ENCODE measurements around the gene CPE. TPM values are rescaled to one million over a fixed set of nuclear protein-coding genes. Genes with fewer than 3 reads are reported as not detected.

The CPE gene
- total RNA-seq, 2 donors from 2014 or later, result not detected

DNA sequence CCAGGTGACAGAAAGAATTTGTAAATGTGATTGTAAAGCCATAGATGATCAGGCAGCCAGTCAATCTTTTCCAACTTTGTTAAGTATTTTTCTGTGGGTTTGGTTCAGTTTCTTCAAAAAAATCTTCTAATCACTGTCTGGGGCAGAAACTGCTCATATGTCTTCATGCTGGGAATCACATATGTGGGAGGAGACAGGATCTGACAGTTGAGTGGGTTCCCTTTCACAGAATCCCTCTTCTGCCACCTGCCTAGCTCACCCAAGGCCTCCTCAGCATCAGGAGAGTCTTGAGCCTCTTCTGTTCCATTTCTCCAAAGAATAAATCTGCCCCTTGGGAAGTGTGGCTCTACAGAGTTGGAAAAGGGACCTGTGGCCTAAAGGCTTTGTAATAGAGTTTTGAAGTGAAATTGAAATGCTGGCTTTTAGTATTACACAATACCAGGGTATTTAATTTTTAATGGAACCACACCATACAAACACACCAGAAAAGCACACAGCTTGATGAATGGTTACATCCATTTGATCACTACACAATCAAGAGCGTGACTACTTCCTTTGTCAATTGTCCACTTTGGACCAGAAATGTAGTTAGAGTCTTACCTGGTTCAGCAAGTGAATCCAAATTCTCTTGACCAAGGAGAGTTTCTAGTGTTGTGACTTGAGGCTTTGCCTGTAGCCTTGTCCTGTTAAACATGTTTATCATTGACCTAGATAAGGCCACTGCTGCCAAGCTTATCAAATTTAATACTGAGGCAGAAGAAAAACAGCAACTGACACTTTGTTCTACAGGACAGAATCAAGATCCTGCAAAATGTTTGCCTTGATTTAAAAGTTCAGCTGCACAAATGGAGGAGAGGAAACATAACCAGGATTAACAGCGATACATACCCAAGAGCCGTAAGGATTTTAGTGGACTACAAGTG is 30.9 kb upstream of the CPE start:
- H3K36me3 Mint-ChIP-seq (ENCODE audit: insufficient read depth in 2 of 2), result no peaks in the 10 kb centered on the region
- H3K27me3 Mint-ChIP-seq (ENCODE audit: low read depth), result no peaks in the 10 kb centered on the region
- H3K4me3 Mint-ChIP-seq, result no peak overlapping the region
- no peak overlapping the region for H3K27ac Mint-ChIP-seq
- ATAC-seq (replicated peaks in 1 of 2) (no peak), DNase-seq (no peak)
- no peaks in the 10 kb centered on the region for H3K9me3 Mint-ChIP-seq
- no peaks in the 10 kb centered on the region for H3K4me1 Mint-ChIP-seq (ENCODE audit: low read depth)

DNA sequence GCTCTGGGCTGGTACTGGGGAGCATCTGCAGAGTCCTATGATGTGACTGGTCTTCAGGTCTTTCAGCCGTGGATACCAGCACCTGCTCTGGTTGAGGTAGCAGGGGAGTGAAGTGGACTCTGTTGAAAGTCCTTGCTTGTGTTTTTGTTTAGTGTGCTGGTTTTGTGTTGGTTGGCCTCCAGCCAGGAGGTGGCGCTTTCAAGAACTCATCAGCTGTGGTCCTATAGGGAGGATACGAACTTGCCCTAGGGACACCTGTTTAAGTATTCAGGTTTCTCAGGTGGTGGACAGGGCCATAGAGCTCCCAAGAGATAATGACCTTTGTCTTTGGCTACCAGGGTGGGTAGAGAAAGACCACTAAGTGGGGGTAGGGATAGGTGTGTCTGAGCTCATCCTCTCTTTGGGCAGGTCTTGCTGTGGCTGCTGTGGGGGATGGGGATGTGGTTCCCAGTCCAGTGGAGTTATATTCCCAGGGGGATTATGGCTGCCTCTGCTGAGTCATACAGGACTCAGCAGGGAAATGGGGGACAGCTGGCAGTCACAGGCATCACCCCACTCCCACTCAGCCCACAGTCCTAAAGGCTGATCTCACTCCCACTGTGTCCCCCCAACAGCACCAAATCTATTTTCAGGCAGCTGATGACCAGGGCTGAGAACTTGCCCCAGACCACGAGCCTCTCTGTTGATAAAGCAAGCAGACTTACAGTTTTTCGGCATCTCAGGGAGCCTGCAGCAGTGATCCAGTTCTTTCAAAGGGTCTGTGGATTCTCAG is 27.3 kb upstream of the CPE start:
- Mint-ChIP-seq H3K4me1 (ENCODE audit: low read depth) (no peaks in the 10 kb centered on the region), H3K9me3 (no peaks in the 10 kb centered on the region), H3K36me3 (ENCODE audit: insufficient read depth in 2 of 2) (no peaks in the 10 kb centered on the region), H3K4me3 (no peak overlapping the region), H3K27me3 (ENCODE audit: low read depth) (peaks cover 7% of the 10 kb centered on the region), H3K27ac (no peak overlapping the region)
- DNase-seq (peak in 1 of 2 donors; percentile 8), ATAC-seq (replicated peaks in 1 of 2) (no peak)

DNA sequence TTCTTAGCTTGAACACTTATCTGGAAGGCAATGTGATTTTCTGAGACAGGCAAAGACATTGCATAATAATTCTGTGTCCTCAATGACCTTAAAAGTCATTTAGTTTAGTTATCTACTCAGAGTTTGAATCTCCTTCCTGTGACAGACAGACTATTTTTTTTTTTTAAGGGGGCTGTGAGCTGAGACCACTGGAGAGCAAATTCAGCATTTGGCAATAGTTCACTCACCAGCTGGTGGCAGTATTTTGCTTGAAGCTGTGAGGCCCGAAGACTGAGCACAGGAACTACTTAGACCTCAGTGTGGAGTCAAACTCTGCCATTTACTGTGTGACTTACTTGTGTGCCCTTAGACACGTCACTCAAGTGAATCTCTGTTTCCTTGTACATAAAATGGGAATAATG is 22.9 kb upstream of the CPE start:
- H3K9me3 Mint-ChIP-seq, result no peaks in the 10 kb centered on the region
- ATAC-seq (replicated peaks in 1 of 2) (peak in 1 of 2 donors; percentile 44), DNase-seq (peak; percentile 5 to 8)
- no peak overlapping the region for H3K4me3 Mint-ChIP-seq
- H3K27ac Mint-ChIP-seq, result no peak overlapping the region
- H3K27me3 Mint-ChIP-seq (ENCODE audit: low read depth), result peaks cover 20% of the 10 kb centered on the region
- H3K4me1 Mint-ChIP-seq (ENCODE audit: low read depth), result no peaks in the 10 kb centered on the region
- H3K36me3 Mint-ChIP-seq (ENCODE audit: insufficient read depth in 2 of 2), result no peaks in the 10 kb centered on the region

DNA sequence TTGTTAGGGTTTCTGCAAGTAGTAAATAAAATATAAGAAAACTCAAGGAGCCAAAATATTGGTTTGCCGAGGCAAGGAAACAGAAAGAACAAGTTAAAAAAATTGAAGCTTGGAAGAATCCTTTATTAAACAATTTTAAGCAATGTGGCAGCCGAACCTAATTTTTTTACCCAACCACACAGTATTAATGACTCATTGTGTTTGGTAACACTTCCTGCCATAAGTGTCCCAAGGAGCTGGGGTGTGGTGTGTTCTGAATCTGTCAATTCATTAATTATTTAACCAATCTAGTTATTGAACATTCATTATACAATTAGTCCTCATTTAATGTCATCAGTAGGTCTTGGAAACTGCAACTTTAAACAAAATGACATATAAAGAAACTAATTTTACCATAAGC is 19.3 kb upstream of the CPE start:
- Mint-ChIP-seq H3K27me3 (ENCODE audit: low read depth) (peaks cover 35% of the 10 kb centered on the region), H3K4me3 (no peak overlapping the region), H3K36me3 (ENCODE audit: insufficient read depth in 2 of 2) (no peaks in the 10 kb centered on the region), H3K4me1 (ENCODE audit: low read depth) (peaks cover 4% of the 10 kb centered on the region), H3K9me3 (no peaks in the 10 kb centered on the region), H3K27ac (no peak overlapping the region)
- no peak for DNase-seq
- no peak for ATAC-seq (replicated peaks in 1 of 2)

DNA sequence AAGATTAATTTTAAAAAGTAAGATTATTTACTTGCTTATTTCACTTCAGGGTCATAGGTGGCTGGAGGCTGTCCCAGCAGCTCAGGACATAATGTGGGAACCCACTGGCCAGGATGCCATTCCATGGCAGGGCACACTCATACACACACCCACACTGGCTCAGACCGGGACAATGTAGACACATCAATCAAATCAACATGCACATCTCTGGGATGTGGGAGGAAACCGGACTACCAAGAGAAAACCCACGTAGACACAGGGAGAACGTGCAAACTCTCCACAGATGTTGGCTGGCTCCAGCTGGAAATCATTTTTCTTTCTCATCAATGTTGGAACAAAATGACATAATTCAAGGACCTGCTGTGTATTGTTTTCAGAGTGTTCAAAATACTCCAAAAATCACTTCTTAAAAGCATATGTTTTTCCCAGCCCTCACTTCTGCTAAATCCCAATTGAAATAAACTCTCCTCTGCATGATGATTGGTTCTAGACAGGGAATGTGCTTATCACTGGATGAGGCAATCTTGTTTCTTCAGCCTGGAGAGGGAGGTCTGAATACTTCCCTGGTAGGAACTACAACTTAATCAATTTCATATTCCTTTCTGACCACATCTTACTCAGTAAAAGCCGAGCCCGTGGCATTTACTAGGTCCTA is 18.6 kb upstream of the CPE start:
- H3K4me1 Mint-ChIP-seq (ENCODE audit: low read depth), result peaks cover 4% of the 10 kb centered on the region
- H3K4me3 Mint-ChIP-seq, result no peak overlapping the region
- H3K27me3 Mint-ChIP-seq (ENCODE audit: low read depth), result peaks cover 34% of the 10 kb centered on the region
- no peaks in the 10 kb centered on the region for H3K9me3 Mint-ChIP-seq
- DNase-seq (no peak), ATAC-seq (replicated peaks in 1 of 2) (no peak)
- no peak overlapping the region for H3K27ac Mint-ChIP-seq
- no peaks in the 10 kb centered on the region for H3K36me3 Mint-ChIP-seq (ENCODE audit: insufficient read depth in 2 of 2)

DNA sequence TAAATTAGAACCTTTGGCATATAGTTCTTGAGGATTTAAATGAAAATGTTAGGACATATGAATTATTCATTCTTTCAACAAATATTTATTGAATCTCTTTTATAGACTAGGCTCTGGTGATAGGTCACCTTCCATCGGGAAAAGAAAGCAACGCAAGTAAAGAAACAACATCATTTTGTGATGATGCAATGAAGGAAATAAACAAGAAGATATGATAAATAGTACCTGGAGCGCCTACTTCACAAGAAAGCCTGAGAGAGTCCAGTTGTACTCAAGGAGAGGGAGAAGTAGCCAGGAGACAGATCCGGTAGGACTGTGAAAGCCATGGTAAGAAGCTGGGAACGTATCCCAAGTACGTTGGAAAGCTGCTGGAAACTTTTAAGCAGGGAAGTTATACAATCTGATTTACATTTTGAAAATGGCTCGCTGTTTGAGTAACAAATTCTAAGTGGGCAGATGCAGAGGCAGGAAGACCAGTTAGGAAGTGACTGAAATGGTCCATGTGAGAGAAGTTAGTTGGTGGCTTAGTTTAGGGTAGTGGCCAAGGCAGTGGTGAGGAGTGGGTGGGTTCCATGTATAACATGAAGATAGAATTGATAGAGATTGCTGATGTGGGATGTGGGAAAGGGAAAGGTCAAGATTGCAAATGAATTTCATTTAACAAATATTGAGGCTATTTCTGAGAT is 17.7 kb upstream of the CPE start:
- Mint-ChIP-seq H3K4me3 (no peak overlapping the region), H3K9me3 (no peaks in the 10 kb centered on the region), H3K27me3 (ENCODE audit: low read depth) (peaks cover 28% of the 10 kb centered on the region), H3K4me1 (ENCODE audit: low read depth) (peaks cover 4% of the 10 kb centered on the region), H3K27ac (no peak overlapping the region), H3K36me3 (ENCODE audit: insufficient read depth in 2 of 2) (no peaks in the 10 kb centered on the region)
- no peak for ATAC-seq (replicated peaks in 1 of 2)
- DNase-seq, result no peak

DNA sequence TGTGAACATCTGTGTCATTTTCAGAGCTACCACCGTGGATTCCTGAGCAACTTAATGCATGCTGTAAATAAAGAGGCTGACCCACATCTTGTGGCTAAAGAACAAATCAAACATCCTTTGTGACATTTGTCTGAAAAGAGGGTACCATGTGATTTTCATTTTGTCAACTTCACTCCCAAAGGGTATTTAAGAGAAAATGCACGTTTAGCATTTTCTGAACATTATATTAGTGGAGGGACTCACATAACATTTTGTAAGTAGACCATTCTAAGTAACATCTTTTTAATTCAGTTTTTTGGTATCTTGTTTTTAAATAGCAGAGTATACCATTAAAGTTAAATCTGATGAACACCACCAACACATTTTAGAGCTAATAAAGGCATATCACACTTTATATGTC is 17.0 kb upstream of the CPE start:
- Mint-ChIP-seq H3K4me1 (ENCODE audit: low read depth) (peaks cover 4% of the 10 kb centered on the region), H3K9me3 (no peaks in the 10 kb centered on the region), H3K36me3 (ENCODE audit: insufficient read depth in 2 of 2) (no peaks in the 10 kb centered on the region), H3K27me3 (ENCODE audit: low read depth) (peaks cover 28% of the 10 kb centered on the region), H3K4me3 (no peak overlapping the region), H3K27ac (no peak overlapping the region)
- ATAC-seq (replicated peaks in 1 of 2) (no peak), DNase-seq (no peak)

DNA sequence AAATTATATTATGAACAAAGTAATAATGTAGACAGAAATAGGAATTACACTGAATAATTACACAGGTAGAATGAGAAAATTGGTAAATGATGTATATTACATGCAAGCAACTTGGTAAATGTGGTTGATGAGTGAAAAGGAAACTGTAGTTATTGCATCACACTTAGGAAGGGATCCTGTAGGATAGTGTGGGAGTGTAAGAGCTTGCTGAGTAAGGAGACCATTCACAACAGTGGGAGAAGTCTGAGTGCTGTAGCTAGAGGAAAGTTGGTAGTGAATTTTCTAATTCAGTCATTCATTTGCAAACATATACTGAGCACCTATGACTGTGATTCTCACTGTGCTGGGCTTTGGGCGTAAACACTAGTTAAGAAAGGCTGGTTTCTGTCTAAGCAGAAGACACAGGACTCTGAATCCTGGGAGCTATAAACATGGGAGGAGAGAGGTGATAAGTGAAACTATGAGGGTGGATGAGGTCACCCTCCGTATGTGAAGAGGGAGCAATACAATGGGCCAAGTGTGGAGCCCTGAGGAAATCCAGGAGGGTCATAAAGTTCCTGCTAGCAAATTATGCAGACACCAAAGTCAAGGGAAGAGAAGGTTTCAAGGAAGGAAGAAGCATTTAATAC is 14.2 kb upstream of the CPE start:
- peaks cover 4% of the 10 kb centered on the region for H3K4me1 Mint-ChIP-seq (ENCODE audit: low read depth)
- no peak overlapping the region for H3K27ac Mint-ChIP-seq
- no peaks in the 10 kb centered on the region for H3K9me3 Mint-ChIP-seq
- H3K4me3 Mint-ChIP-seq, result no peak overlapping the region
- ATAC-seq (replicated peaks in 1 of 2) (peak; percentile 34 to 58), DNase-seq (no peak)
- no peaks in the 10 kb centered on the region for H3K36me3 Mint-ChIP-seq (ENCODE audit: insufficient read depth in 2 of 2)
- peaks cover 18% of the 10 kb centered on the region for H3K27me3 Mint-ChIP-seq (ENCODE audit: low read depth)

DNA sequence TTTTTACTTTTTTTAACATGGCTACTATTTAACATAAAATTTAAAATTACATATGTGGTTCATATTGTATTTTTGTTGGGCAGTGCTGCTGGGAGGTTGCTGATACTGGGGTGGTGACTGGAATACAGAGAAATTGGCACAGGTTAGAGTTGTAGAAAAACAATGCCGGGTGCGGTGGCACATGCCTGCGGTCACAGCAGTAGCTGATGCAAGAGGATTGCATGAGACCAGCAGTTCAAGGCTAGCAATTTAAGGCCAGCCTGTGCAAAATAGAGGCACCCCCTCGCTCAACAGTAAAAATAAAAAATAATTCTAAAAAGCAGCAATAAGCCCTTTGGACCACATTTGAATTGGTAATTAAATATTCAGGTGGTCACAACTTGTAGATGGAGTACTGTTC is 11.8 kb upstream of the CPE start:
- Mint-ChIP-seq H3K4me1 (ENCODE audit: low read depth) (peaks cover 4% of the 10 kb centered on the region), H3K36me3 (ENCODE audit: insufficient read depth in 2 of 2) (no peaks in the 10 kb centered on the region), H3K9me3 (no peaks in the 10 kb centered on the region), H3K27me3 (ENCODE audit: low read depth) (peaks cover 6% of the 10 kb centered on the region), H3K4me3 (no peak overlapping the region), H3K27ac (no peak overlapping the region)
- DNase-seq, result no peak
- ATAC-seq (replicated peaks in 1 of 2), result no peak

DNA sequence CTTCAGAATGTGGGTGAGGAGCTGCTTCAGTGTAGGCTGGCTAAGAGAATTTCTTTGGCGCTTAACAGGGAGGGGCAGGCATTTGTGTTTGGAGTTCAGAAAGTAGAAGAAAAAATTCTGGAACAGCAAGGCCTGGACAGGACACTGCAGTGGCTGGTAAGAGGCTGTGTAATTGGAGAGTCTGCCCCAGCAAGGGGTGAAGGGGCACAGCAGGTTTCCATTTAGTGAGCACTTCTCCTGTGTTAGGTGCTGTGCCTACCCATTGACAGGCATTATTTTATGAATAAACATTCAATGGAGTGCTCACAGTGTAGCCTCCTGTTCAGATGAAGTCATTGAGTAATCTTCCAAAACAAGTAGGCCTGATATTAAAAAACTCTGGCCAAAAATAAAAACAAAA is 10.7 kb upstream of the CPE start:
- H3K4me3 Mint-ChIP-seq, result no peak overlapping the region
- H3K4me1 Mint-ChIP-seq (ENCODE audit: low read depth), result peaks cover 2% of the 10 kb centered on the region
- DNase-seq (no peak), ATAC-seq (replicated peaks in 1 of 2) (no peak)
- no peaks in the 10 kb centered on the region for H3K9me3 Mint-ChIP-seq
- H3K36me3 Mint-ChIP-seq (ENCODE audit: insufficient read depth in 2 of 2), result no peaks in the 10 kb centered on the region
- peaks cover 2% of the 10 kb centered on the region for H3K27me3 Mint-ChIP-seq (ENCODE audit: low read depth)
- H3K27ac Mint-ChIP-seq, result no peak overlapping the region

DNA sequence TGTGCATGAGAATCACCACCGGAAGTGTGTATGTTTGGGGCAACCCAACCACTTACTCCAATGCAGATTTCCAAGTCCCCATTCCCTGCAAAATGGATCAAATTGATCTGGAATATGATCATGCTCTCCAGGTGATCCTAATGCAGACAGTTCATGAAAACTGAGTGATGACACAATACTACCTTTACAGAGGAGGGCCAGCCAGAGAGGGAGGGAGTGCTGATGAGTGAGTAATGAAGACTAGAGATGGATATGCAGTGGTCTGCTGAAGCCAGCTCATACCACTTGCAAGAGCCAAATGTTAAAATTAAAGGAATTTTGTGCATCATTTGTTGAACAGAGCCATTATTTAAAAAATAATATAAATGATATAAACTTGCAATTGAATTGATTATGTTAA is 10.2 kb upstream of the CPE start:
- no peak for ATAC-seq (replicated peaks in 1 of 2)
- Mint-ChIP-seq H3K27me3 (ENCODE audit: low read depth) (no peaks in the 10 kb centered on the region), H3K4me3 (no peak overlapping the region), H3K4me1 (ENCODE audit: low read depth) (no peaks in the 10 kb centered on the region), H3K36me3 (ENCODE audit: insufficient read depth in 2 of 2) (no peaks in the 10 kb centered on the region), H3K27ac (no peak overlapping the region), H3K9me3 (no peaks in the 10 kb centered on the region)
- no peak for DNase-seq

DNA sequence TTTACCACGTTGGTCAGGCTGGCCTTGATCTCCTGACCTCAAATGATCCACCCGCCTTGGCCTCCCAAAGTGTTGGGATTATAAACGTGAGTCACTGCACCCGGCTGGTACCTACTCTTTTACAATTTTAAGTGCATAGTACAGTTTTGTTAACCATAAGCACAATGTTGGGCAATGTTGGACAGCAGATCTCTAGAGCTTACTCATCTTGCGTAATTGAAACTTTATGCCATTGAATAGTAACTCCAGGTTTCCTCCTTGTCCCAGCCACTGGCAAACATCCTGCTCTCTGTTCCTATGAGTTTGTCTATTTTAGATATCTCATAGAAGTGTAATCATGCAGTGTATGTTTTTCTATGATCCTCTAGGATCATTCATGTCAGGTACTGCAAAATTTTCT is 9.3 kb upstream of the CPE start:
- no peak overlapping the region for H3K27ac Mint-ChIP-seq
- H3K36me3 Mint-ChIP-seq (ENCODE audit: insufficient read depth in 2 of 2), result peaks cover 0 to 4% of the 10 kb centered on the region in 2 donors
- ATAC-seq (replicated peaks in 1 of 2) (no peak), DNase-seq (no peak)
- peaks cover 2% of the 10 kb centered on the region for H3K27me3 Mint-ChIP-seq (ENCODE audit: low read depth)
- H3K4me1 Mint-ChIP-seq (ENCODE audit: low read depth), result no peaks in the 10 kb centered on the region
- H3K4me3 Mint-ChIP-seq, result no peak overlapping the region
- peaks cover 0 to 6% of the 10 kb centered on the region in 2 donors for H3K9me3 Mint-ChIP-seq

Measured in activated T-cell treated with anti-CD3 and anti-CD28 coated beads, Interleukin-2, amount 50 U/mL, for 72 hours (primary cell).